NT2/D1 (cell line): ENCODE measurements around the gene DYNLT1.
"Not testable (repeated sequence)": the region's sequence is repeated elsewhere in the genome, so short reads cannot be mapped to it uniquely, and the experiment has no call there.

Experiments
- SUZ12 ChIP-seq: IDR thresholded peaks from 2 replicates; pipeline ENCODE4 v1.6.1; 2011; ENCODE audit not compliant: insufficient read length, insufficient read depth; ENCODE audit errors: extremely low read depth
- ZNF274 ChIP-seq: IDR thresholded peaks from 2 replicates; pipeline ENCODE4 v1.6.1; 2011; ENCODE audit warnings: mild to moderate bottlenecking, low read depth, low read length

- not testable (repeated sequence) for TF ChIP-seq ZNF274, SUZ12
Measured at GRCh38 chr6:158632538-158633119, 11.9 kb downstream of the DYNLT1 start.
